ENCODE data around the gene CCDC169. TPM values are rescaled to one million over a fixed set of nuclear protein-coding genes. Genes with fewer than 3 reads are reported as not detected.

Gene CCDC169
- total RNA-seq, 4 donors from 2014 or later: 0.48 to 0.55 TPM; not detected in 2

DNA sequence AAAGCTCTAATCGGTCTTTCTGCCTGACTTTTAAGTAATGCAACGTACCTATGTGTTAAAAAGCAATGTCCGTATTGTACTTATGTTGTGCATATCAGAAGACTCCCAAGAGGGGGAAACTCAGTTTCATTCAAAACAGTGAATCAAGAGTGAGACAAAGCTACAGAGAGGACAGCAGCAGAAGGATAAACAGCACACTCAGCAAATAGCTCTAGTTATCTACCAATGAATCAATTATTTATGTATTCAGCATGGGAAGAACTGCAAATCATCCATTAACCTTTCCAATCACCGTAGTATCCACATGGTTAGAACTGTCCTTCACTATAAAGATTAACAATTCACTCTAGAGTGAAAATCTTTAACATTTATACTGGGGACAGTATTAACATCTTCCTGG is 46.6 kb downstream of the CCDC169 start:
- in situ Hi-C loops (cut with MboI; ENCODE audit: low pct_ligation_motif_present in 1 of 4, low pct_unique_long_range_greater_than_20kb in 1 of 4, low sequenced_read_pairs in 3 of 4) (loop anchor here in 2 of 4 donors (25.0 kb wide), 2 partner anchors 264 to 486 kb away; no protein-coding TSS in a partner anchor), intact Hi-C loops (cut with DNase I; ENCODE audit: low total_unique reads) (no loop called here)
- Histone ChIP-seq H3K27me3 (no peaks in the 10 kb centered on the region), H3K27ac (no peak overlapping the region), H3K4me3 (no peak overlapping the region), H3K9me3 (no peaks in the 10 kb centered on the region), H3K4me1 (no peaks in the 10 kb centered on the region), H3K36me3 (no peaks in the 10 kb centered on the region)
- no peak for TF ChIP-seq POLR2AphosphoS5 (IDR thresholded peaks at IDR 0.05)
- no peak for TF ChIP-seq POLR2A (IDR thresholded peaks at IDR 0.05)
- no peak for DNase-seq
- WGBS, 2 donors (ENCODE audit: low coverage in 1 of 2): 75 to 80% methylated on average over 4 of the region's 4 CpGs

DNA sequence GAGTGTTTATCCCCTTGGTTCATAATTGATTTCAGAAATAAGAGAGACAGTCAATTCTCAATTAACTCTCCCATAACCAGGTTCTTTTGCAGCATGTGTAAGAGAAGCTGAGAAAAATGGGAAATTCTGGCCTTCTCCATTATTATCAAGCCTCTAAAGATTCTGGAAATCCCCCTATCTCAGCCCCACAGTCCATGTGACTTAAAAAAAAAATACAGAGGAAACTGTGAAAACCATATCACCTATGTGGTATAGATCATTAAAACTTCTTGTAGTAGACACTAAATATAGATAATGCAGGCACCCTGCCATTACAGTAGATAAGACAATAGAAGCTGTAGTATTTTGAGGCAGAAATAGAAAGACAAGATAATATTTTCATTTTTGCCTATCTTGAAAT is 48.9 kb downstream of the CCDC169 start:
- intact Hi-C loops (cut with DNase I; ENCODE audit: low total_unique reads): no loop called here
- in situ Hi-C loops (cut with MboI; ENCODE audit: low pct_ligation_motif_present in 1 of 4, low pct_unique_long_range_greater_than_20kb in 1 of 4, low sequenced_read_pairs in 3 of 4): no loop called here
- TF ChIP-seq POLR2AphosphoS5 (IDR thresholded peaks at IDR 0.05) (no peak), POLR2A (IDR thresholded peaks at IDR 0.05) (no peak), EP300 (IDR thresholded peaks at IDR 0.05; ENCODE audit: low read depth) (no peak)
- TF ChIP-seq, protein P1, sequence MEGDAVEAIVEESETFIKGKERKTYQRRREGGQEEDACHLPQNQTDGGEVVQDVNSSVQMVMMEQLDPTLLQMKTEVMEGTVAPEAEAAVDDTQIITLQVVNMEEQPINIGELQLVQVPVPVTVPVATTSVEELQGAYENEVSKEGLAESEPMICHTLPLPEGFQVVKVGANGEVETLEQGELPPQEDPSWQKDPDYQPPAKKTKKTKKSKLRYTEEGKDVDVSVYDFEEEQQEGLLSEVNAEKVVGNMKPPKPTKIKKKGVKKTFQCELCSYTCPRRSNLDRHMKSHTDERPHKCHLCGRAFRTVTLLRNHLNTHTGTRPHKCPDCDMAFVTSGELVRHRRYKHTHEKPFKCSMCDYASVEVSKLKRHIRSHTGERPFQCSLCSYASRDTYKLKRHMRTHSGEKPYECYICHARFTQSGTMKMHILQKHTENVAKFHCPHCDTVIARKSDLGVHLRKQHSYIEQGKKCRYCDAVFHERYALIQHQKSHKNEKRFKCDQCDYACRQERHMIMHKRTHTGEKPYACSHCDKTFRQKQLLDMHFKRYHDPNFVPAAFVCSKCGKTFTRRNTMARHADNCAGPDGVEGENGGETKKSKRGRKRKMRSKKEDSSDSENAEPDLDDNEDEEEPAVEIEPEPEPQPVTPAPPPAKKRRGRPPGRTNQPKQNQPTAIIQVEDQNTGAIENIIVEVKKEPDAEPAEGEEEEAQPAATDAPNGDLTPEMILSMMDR (IDR thresholded peaks at IDR 0.05): no peak
- Histone ChIP-seq H3K4me3 (no peak overlapping the region), H3K9me3 (no peaks in the 10 kb centered on the region), H3K27ac (no peak overlapping the region), H3K4me1 (no peaks in the 10 kb centered on the region), H3K36me3 (no peaks in the 10 kb centered on the region), H3K27me3 (no peaks in the 10 kb centered on the region)
- no peak for DNase-seq

DNA sequence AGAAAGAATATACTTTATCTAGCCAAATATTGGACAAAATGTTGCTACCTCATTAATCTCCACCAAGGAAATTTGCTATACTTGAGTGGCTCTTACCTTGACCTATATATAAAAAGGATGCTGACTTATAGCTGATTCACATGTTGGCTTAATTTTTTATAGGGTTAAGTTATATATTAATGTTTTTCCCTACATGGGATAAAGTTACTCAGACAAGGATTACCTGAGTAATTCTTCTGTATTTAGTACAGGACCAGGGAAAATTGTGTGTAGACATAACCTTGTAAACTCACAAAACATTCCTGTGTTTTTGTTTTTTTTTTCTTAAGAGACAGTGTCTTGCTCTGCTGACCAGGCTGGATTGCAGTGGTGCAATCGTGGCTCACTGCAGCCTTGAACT is 52.6 kb downstream of the CCDC169 start:
- intact Hi-C loops (cut with DNase I; ENCODE audit: low total_unique reads): no loop called here
- WGBS, 2 donors (ENCODE audit: low coverage in 1 of 2): 68% methylated on average over 1 of the region's 1 CpG; no CpG with 5 or more reads in 1 of the 2 donors
- Histone ChIP-seq H3K27me3 (no peaks in the 10 kb centered on the region), H3K27ac (no peak overlapping the region), H3K36me3 (no peaks in the 10 kb centered on the region), H3K9me3 (no peaks in the 10 kb centered on the region), H3K4me3 (no peak overlapping the region), H3K4me1 (no peaks in the 10 kb centered on the region)
- DNase-seq: no peak
- in situ Hi-C loops (cut with MboI; ENCODE audit: low pct_ligation_motif_present in 1 of 4, low pct_unique_long_range_greater_than_20kb in 1 of 4, low sequenced_read_pairs in 3 of 4): no loop called here
- TF ChIP-seq POLR2A (IDR thresholded peaks at IDR 0.05) (no peak), EP300 (IDR thresholded peaks at IDR 0.05; ENCODE audit: low read depth) (no peak), POLR2AphosphoS5 (IDR thresholded peaks at IDR 0.05) (no peak)

DNA sequence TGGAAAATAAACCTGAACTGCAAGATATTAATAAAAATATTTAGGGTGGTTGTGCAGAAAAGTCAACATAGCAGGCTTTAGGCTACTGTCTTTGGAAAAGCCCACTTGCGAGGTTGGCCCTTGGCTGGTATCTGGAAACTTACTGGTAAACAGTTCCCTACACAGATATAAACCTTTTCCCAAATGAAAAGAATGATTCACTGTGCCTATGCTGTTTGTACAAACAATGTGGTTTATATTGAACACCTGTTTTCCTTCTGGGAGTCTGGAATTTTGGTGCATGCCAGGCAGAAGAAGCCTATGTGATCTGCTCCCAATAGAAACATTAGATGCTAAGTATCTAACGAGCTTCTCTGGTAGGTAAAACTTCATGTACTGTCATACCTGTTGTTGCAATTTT is 53.5 kb downstream of the CCDC169 start:
- DNase-seq: no peak
- WGBS, 2 donors (ENCODE audit: low coverage in 1 of 2): 59 to 75% methylated on average over 2 of the region's 2 CpGs
- Histone ChIP-seq H3K27ac (no peak overlapping the region), H3K4me1 (no peaks in the 10 kb centered on the region), H3K36me3 (no peaks in the 10 kb centered on the region), H3K9me3 (no peaks in the 10 kb centered on the region), H3K4me3 (no peak overlapping the region), H3K27me3 (no peaks in the 10 kb centered on the region)
- intact Hi-C loops (cut with DNase I; ENCODE audit: low total_unique reads) (no loop called here), in situ Hi-C loops (cut with MboI; ENCODE audit: low pct_ligation_motif_present in 1 of 4, low pct_unique_long_range_greater_than_20kb in 1 of 4, low sequenced_read_pairs in 3 of 4) (no loop called here)
- no peak for TF ChIP-seq POLR2AphosphoS5 (IDR thresholded peaks at IDR 0.05)
- no peak for TF ChIP-seq EP300 (IDR thresholded peaks at IDR 0.05; ENCODE audit: low read depth)
- TF ChIP-seq POLR2A (IDR thresholded peaks at IDR 0.05): no peak
- TF ChIP-seq, protein P1 (IDR thresholded peaks at IDR 0.05): no peak

DNA sequence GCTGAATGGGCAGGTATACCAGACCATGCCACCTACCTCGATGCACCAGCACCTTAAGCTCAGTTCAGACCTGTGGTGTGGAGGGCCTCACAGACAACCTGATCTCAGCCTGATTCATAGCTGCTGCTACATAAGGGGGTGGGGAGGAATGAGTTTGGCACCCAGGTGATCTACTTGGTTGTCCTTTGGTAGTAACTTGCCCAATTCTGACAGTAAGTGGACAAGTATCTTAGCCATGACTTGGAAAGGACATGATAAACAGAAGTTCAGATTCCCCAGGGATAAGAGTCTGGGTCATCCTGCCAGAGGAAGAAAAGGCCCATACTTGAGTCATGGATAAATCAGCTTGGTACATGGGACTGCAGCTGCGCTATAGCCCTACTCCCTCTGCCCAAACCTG is 54.9 kb downstream of the CCDC169 start:
- 79 to 83% methylated on average over 1 to 2 of the region's 2 CpGs for WGBS, 2 donors (ENCODE audit: low coverage in 1 of 2)
- H3K4me3 ChIP-seq: no peak overlapping the region
- in situ Hi-C loops (cut with MboI; ENCODE audit: low pct_ligation_motif_present in 1 of 4, low pct_unique_long_range_greater_than_20kb in 1 of 4, low sequenced_read_pairs in 3 of 4): no loop called here
- H3K9me3 ChIP-seq: no peaks in the 10 kb centered on the region
- no peaks in the 10 kb centered on the region for H3K36me3 ChIP-seq
- TF ChIP-seq POLR2A (IDR thresholded peaks at IDR 0.05) (no peak), POLR2AphosphoS5 (IDR thresholded peaks at IDR 0.05) (no peak), EP300 (IDR thresholded peaks at IDR 0.05; ENCODE audit: low read depth) (no peak)
- TF ChIP-seq, protein P1 (IDR thresholded peaks at IDR 0.05): no peak
- intact Hi-C loops (cut with DNase I; ENCODE audit: low total_unique reads): no loop called here
- no peak overlapping the region for H3K27ac ChIP-seq
- no peak for DNase-seq
- no peaks in the 10 kb centered on the region for H3K4me1 ChIP-seq
- H3K27me3 ChIP-seq: no peaks in the 10 kb centered on the region
